DND-41 (cell line): ENCODE results near the gene KCNMA1.

Source experiments
- CTCF ChIP-seq: IDR thresholded peaks from 2 replicates; pipeline ENCODE4 v1.5.1; 2012; ENCODE audit warnings: borderline replicate concordance, low read length, moderate library complexity, mild to moderate bottlenecking; ENCODE audit not compliant: poor library complexity, severe bottlenecking; ENCODE audit errors: extremely low read depth
- EZH2 ChIP-seq: IDR thresholded peaks from 3 replicates; pipeline ENCODE4 v1.6.1; 2012; ENCODE audit warnings: borderline replicate concordance, low read depth, mild to moderate bottlenecking, moderate library complexity, low read length, inconsistent platforms; ENCODE audit not compliant: severe bottlenecking

GRCh38 chr10:77157248-77158019 is 480.2 kb downstream of the KCNMA1 start:
- TF ChIP-seq CTCF = no peak
- no peak for TF ChIP-seq EZH2
